ENCODE data around the gene LST1.

The LST1 gene

GRCh38 chr6:31621320-31621939 is 35.4 kb downstream of the LST1 start:
- no peak for DNase-seq

GRCh38 chr6:31621991-31622390 is 35.9 kb downstream of the LST1 start:
- no peak for DNase-seq

- no peak for DNase-seq
Measured at GRCh38 chr6:31622684-31623091, 36.6 kb downstream of the LST1 start.

GRCh38 chr6:31624070-31624469 is 38.0 kb downstream of the LST1 start:
- no peak for DNase-seq

GRCh38 chr6:31626952-31627351 is 40.9 kb downstream of the LST1 start:
- DNase-seq = no peak

GRCh38 chr6:31627690-31628287 is 41.7 kb downstream of the LST1 start:
- no peak for DNase-seq

- no peak for DNase-seq
Measured at GRCh38 chr6:31629014-31629413, 42.9 kb downstream of the LST1 start.

GRCh38 chr6:31630177-31630934 is 44.3 kb downstream of the LST1 start:
- no peak for DNase-seq

GRCh38 chr6:31631209-31631608 is 45.1 kb downstream of the LST1 start:
- DNase-seq = no peak

GRCh38 chr6:31631681-31632278 is 45.7 kb downstream of the LST1 start:
- DNase-seq = no peak

GRCh38 chr6:31632279-31632946 is 46.3 kb downstream of the LST1 start:
- no peak for DNase-seq

GRCh38 chr6:31633447-31633846 is 47.4 kb downstream of the LST1 start:
- DNase-seq = no peak

- no peak for DNase-seq
Measured at GRCh38 chr6:31634131-31634530, 48.1 kb downstream of the LST1 start.

GRCh38 chr6:31634969-31635575 is 49.0 kb downstream of the LST1 start:
- DNase-seq = no peak

- DNase-seq = no peak
Measured at GRCh38 chr6:31636698-31637596, 50.9 kb downstream of the LST1 start.

Data from activated effector memory CD4-positive, alpha-beta T cell treated with Interleukin-2 at 50 U/mL for 16 hours (primary cell).